MM.1S (cell line): Measurements from ENCODE around the gene HSD17B3.
A peak's percentile ranks its signal among the peaks of the same experiment; 100 is the strongest.

Experiments
- DNase-seq: peaks from one replicate; pipeline ENCODE4 v3.0.0-alpha.2; 2015
- H2AFZ ChIP-seq: fragments of 300-600 bp; sonication (generic); 2 replicates; pipeline ENCODE4 v1.6.0; 2016; ENCODE audit warnings: antibody characterized with exemption, low read length
- H3F3A ChIP-seq: fragments of 300-600 bp; sonication (generic); 2 replicates; pipeline ENCODE4 v1.6.1; 2016; ENCODE audit warnings: mild to moderate bottlenecking, antibody characterized with exemption, low read length, moderate library complexity, mixed read lengths; ENCODE audit not compliant: insufficient read depth
- H3K27ac ChIP-seq: fragments of 300-600 bp; sonication (generic); 2 replicates; pipeline ENCODE4 v1.5.1; 2016; ENCODE audit warnings: mild to moderate bottlenecking, low read length
- H3K27me3 ChIP-seq: fragments of 300-600 bp; sonication (generic); replicated peaks from 2 replicates; pipeline ENCODE4 v1.6.0; 2016; ENCODE audit warnings: low read length; ENCODE audit not compliant: insufficient read depth
- H3K36me3 ChIP-seq: fragments of 300-600 bp; sonication (generic); replicated peaks from 2 replicates; pipeline ENCODE4 v1.6.1; 2016; ENCODE audit warnings: mild to moderate bottlenecking, low read length, mixed read lengths; ENCODE audit not compliant: insufficient read depth
- H3K4me1 ChIP-seq: fragments of 300-600 bp; sonication (generic); 2 replicates; pipeline ENCODE4 v1.6.1; 2016; ENCODE audit warnings: low read length, mixed read lengths
- H3K4me2 ChIP-seq: fragments of 300-600 bp; sonication (generic); 2 replicates; pipeline ENCODE4 v1.6.0; 2016; ENCODE audit warnings: low read depth, low read length
- H3K4me3 ChIP-seq: fragments of 300-600 bp; sonication (generic); 2 replicates; pipeline ENCODE4 v1.5.1; 2016; ENCODE audit warnings: low read length, mixed read lengths
- H3K79me2 ChIP-seq: fragments of 300-600 bp; sonication (generic); 2 replicates; pipeline ENCODE4 v1.6.1; 2016; ENCODE audit warnings: mixed run types, low read length, mixed read lengths
- H3K9ac ChIP-seq: fragments of 300-600 bp; sonication (generic); 2 replicates; pipeline ENCODE4 v1.6.1; 2016; ENCODE audit warnings: low read length, mixed read lengths
- H3K9me2 ChIP-seq: fragments of 300-600 bp; sonication (generic); replicated peaks from 2 replicates; pipeline ENCODE4 v1.6.1; 2016; ENCODE audit warnings: mild to moderate bottlenecking, low read length, mixed read lengths; ENCODE audit not compliant: insufficient read depth
- H3K9me3 ChIP-seq: fragments of 300-600 bp; sonication (generic); replicated peaks from 2 replicates; pipeline ENCODE4 v1.6.1; 2016; ENCODE audit warnings: mild to moderate bottlenecking, low read length, mixed read lengths; ENCODE audit not compliant: insufficient read depth
- H4K20me1 ChIP-seq: fragments of 300-600 bp; sonication (generic); 2 replicates; pipeline ENCODE4 v1.6.1; 2016; ENCODE audit warnings: mild to moderate bottlenecking, low read length, moderate library complexity, mixed read lengths; ENCODE audit not compliant: insufficient read depth
- EZH2 ChIP-seq: fragments of 300-600 bp; sonication (generic); optimal IDR thresholded peaks from 2 replicates; pipeline ENCODE3; 2017; ENCODE audit warnings: low read depth, mild to moderate bottlenecking, antibody characterized with exemption, low read length, mixed read lengths
- EZH2phosphoT487 ChIP-seq: fragments of 300-600 bp; sonication (generic); IDR thresholded peaks from 2 replicates; pipeline ENCODE4 v1.6.1; 2018; ENCODE audit warnings: antibody characterized with exemption, low read length
- TF ChIP-seq, protein P1 (sequence below): fragments of 300-600 bp; sonication (generic); IDR thresholded peaks from 2 replicates; pipeline ENCODE4 v1.5.1; 2016; ENCODE audit warnings: antibody characterized with exemption, low read length, mixed read lengths

Gene HSD17B3

GRCh38 chr9:96320749-96321280 is 18.8 kb upstream of the HSD17B3 start:
- H4K20me1 ChIP-seq, result no peaks in the 10 kb centered on the region
- H3K9me3 ChIP-seq, result no peaks in the 10 kb centered on the region
- DNase-seq, result no peak
- TF ChIP-seq EZH2phosphoT487 (no peak), EZH2 (no peak)
- TF ChIP-seq, protein P1, sequence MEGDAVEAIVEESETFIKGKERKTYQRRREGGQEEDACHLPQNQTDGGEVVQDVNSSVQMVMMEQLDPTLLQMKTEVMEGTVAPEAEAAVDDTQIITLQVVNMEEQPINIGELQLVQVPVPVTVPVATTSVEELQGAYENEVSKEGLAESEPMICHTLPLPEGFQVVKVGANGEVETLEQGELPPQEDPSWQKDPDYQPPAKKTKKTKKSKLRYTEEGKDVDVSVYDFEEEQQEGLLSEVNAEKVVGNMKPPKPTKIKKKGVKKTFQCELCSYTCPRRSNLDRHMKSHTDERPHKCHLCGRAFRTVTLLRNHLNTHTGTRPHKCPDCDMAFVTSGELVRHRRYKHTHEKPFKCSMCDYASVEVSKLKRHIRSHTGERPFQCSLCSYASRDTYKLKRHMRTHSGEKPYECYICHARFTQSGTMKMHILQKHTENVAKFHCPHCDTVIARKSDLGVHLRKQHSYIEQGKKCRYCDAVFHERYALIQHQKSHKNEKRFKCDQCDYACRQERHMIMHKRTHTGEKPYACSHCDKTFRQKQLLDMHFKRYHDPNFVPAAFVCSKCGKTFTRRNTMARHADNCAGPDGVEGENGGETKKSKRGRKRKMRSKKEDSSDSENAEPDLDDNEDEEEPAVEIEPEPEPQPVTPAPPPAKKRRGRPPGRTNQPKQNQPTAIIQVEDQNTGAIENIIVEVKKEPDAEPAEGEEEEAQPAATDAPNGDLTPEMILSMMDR, result no peak
- H3K9ac ChIP-seq, result no peak overlapping the region
- H3K4me1 ChIP-seq, result no peaks in the 10 kb centered on the region
- no peaks in the 10 kb centered on the region for H3F3A ChIP-seq
- no peaks in the 10 kb centered on the region for H3K9me2 ChIP-seq
- no peak overlapping the region for H3K4me2 ChIP-seq
- no peak overlapping the region for H3K27ac ChIP-seq
- H3K4me3 ChIP-seq, result no peak overlapping the region
- no peaks in the 10 kb centered on the region for H3K27me3 ChIP-seq
- no peaks in the 10 kb centered on the region for H3K36me3 ChIP-seq
- H3K79me2 ChIP-seq, result no peaks in the 10 kb centered on the region
- no peak overlapping the region for H2AFZ ChIP-seq

GRCh38 chr9:96318921-96319565 is 17.1 kb upstream of the HSD17B3 start:
- Histone ChIP-seq H3K9me3 (no peaks in the 10 kb centered on the region), H4K20me1 (no peaks in the 10 kb centered on the region), H2AFZ (no peak overlapping the region), H3K79me2 (no peaks in the 10 kb centered on the region), H3K36me3 (no peaks in the 10 kb centered on the region), H3K4me3 (no peak overlapping the region), H3K27me3 (no peaks in the 10 kb centered on the region), H3K4me1 (no peaks in the 10 kb centered on the region), H3K4me2 (no peak overlapping the region), H3K27ac (no peak overlapping the region), H3F3A (no peaks in the 10 kb centered on the region), H3K9ac (no peak overlapping the region), H3K9me2 (no peaks in the 10 kb centered on the region)
- DNase-seq, result no peak
- TF ChIP-seq EZH2phosphoT487 (no peak), EZH2 (no peak)
- TF ChIP-seq, protein P1, result no peak

DNA sequence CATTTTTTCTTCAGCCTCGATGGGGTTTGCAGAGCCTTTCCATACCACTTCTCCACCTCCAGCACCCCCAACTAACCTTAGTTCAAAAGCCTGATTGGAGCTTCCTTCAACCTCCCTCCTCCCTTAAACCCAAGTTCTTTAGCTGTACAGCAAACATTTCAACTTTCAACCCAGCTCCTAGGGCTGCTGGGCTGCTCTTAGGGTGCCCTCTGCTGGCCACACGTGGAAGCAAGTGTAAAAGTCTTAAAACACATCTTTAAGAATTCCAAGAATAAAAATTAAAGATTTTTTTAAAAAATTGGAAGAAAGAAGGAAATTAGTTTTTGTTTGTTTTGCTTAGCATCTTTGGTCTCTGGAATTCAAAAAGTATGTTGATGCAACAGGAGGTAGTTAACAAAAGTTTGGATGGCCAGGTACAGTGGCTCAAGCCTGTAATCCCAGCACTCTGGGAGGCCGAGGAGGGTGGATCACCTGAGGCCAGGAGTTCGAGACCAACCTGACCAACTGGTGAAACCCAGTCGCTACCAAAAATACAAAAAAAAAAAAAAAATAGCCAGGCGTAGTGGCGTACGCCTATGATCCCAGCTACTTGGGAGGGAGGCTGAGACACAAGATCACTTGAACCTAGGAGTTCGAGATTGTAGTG is 15.5 kb upstream of the HSD17B3 start:
- Histone ChIP-seq H3K36me3 (no peaks in the 10 kb centered on the region), H3K9me3 (no peaks in the 10 kb centered on the region), H4K20me1 (no peaks in the 10 kb centered on the region), H3K27ac (no peak overlapping the region), H3K9me2 (no peaks in the 10 kb centered on the region), H3K27me3 (no peaks in the 10 kb centered on the region), H3K4me2 (no peak overlapping the region), H3K9ac (no peak overlapping the region), H3K4me3 (no peak overlapping the region), H3F3A (no peaks in the 10 kb centered on the region), H3K79me2 (no peaks in the 10 kb centered on the region), H3K4me1 (no peaks in the 10 kb centered on the region), H2AFZ (no peak overlapping the region)
- peak; percentile 40 for DNase-seq
- TF ChIP-seq EZH2phosphoT487, result no peak
- TF ChIP-seq, protein P1, result peak; percentile 77
